Activated T-cell treated with anti-CD3 and anti-CD28 coated beads for 24 hours (primary cell): ENCODE data around the gene PCYOX1L.

Source experiments
- DNase-seq: peaks from one replicate; pipeline ENCODE4 v3.0.0-alpha.2; 2020; ENCODE audit warnings: low read depth

Gene PCYOX1L

GRCh38 chr5:149337736-149338135 is 20.1 kb upstream of the PCYOX1L start:
- DNase-seq, result no peak

- DNase-seq, result no peak
These were observed 19.5 kb upstream of the PCYOX1L start for GRCh38 chr5:149338364-149338763.

GRCh38 chr5:149340920-149341319 is 16.9 kb upstream of the PCYOX1L start:
- DNase-seq, result no peak

GRCh38 chr5:149341876-149342275 is 16.0 kb upstream of the PCYOX1L start:
- DNase-seq, result no peak

- no peak for DNase-seq
These were observed 13.7 kb upstream of the PCYOX1L start for GRCh38 chr5:149344151-149344550.

GRCh38 chr5:149345147-149345891 is 12.5 kb upstream of the PCYOX1L start, which contains the start of gene GRPEL2:
GRPEL2 (plus strand) TSS chr5:149345499; CDS start chr5:149345540, 41 bp downstream.
- DNase-seq, result peak; percentile 93

GRCh38 chr5:149345892-149346222 is 12.0 kb upstream of the PCYOX1L start:
- DNase-seq, result peak; percentile 19

GRCh38 chr5:149348518-149348917 is 9.3 kb upstream of the PCYOX1L start:
- DNase-seq, result no peak

GRCh38 chr5:149349382-149349781 is 8.5 kb upstream of the PCYOX1L start:
- DNase-seq, result no peak

GRCh38 chr5:149352169-149352568 is 5.7 kb upstream of the PCYOX1L start:
- DNase-seq, result no peak

- no peak for DNase-seq
These were observed 3.9 kb upstream of the PCYOX1L start for GRCh38 chr5:149353911-149354310.

- DNase-seq, result no peak
These were observed 2.2 kb upstream of the PCYOX1L start for GRCh38 chr5:149355688-149356087.

GRCh38 chr5:149356391-149356790 is 1.5 kb upstream of the PCYOX1L start:
- DNase-seq, result no peak

GRCh38 chr5:149358294-149358651 is 427 bp downstream of the PCYOX1L start:
- no peak for DNase-seq

- DNase-seq, result no peak
These were observed 1.1 kb downstream of the PCYOX1L start for GRCh38 chr5:149358868-149359495.

- DNase-seq, result no peak
These were observed 2.4 kb downstream of the PCYOX1L start for GRCh38 chr5:149360272-149360671.

- no peak for DNase-seq
These were observed 4.7 kb downstream of the PCYOX1L start for GRCh38 chr5:149362541-149362940.

GRCh38 chr5:149363358-149363757 is 5.5 kb downstream of the PCYOX1L start:
- DNase-seq, result no peak

GRCh38 chr5:149363936-149364335 is 6.1 kb downstream of the PCYOX1L start:
- DNase-seq, result no peak

GRCh38 chr5:149364719-149365118 is 6.9 kb downstream of the PCYOX1L start:
- DNase-seq, result no peak

GRCh38 chr5:149365418-149365817 is 7.6 kb downstream of the PCYOX1L start:
- DNase-seq, result no peak

- DNase-seq, result no peak
These were observed 8.4 kb downstream of the PCYOX1L start for GRCh38 chr5:149366169-149366729.

GRCh38 chr5:149367249-149367971 is 9.6 kb downstream of the PCYOX1L start:
- peak; percentile 47 for DNase-seq
